ENCODE results near the gene MED12L.

Gene MED12L

DNA sequence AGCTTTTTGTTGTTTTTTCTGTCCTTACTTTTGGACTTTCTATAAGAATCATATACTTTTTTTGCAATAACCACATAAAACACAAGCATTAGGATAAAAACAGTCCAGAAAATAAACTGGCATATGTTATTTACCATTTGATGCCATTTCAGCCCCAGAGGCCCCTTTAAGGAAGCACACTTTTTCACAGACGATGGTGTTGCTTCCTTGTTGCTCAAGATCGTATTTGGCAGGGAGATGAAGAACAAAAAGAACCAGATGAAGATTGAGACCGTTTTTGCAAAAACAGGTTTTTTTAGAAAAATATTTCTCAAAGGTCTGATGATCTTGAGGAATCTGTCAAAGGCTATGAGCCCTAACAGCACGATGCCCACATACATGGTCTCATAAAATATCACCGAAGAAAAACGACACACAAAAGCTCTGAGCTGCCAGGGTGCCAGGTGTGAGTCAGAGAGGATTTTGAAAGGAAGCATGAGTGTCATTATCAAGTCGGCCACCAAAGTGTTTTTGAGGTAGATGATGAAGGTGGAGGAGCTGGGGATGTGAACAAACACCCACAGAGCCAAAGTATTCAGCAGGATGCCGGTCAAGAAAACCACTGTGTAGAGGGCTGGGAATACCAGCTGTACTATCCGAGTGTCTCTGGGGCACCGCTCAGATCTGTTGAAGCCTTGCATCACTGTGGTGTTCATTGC lies 243.0 kb downstream of the MED12L start:
- DNase-seq (ENCODE audit: low read depth), result no peak

DNA sequence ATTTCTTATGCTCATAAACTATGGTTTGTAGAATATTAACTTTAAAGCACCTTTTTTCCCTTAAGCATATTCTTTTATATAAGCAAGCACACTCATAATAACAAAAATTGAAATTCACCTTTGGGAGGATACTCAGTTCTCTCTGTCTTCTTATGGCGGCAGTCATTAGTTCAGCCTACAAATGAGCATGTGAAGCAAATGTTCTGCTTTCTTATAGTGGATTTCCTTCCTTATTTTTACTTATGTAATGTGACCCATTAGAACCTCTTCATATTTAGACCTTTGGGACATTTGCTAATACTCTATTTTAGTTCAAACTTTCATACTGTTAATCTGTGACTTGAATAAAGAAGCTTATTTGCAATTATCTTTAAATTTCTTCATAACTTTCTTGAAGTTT lies 243.9 kb downstream of the MED12L start, which contains the start of gene P2RY13:
TSS of gene P2RY13 (minus strand) at position 187 of the 400 bp plus-strand sequence. CDS start at position 166, 21 bp downstream.
- no peak for DNase-seq (ENCODE audit: low read depth)

- DNase-seq (ENCODE audit: low read depth), result no peak
These were observed 244.9 kb downstream of the MED12L start for GRCh38 chr3:151330379-151330778.

DNA sequence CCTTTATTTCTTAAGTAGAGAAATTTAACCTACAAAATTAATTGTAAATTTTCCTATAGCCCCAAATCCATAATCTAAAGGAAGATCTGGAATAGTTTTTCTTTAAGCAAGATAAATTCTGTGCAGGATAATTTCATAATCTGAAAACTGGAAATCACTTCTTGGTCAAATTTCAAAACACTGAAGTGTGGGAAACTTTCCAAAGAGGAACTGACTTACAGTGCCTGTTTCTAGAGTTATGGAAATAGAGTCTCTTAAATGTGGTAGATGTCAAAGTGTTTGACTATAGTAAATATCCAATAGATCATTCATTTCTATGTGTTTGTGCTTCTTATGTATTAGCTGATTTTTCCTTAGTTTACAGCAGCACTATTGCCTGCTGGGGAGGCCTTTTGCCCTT lies 245.4 kb downstream of the MED12L start:
- DNase-seq (ENCODE audit: low read depth), result no peak

- no peak for DNase-seq (ENCODE audit: low read depth)
These were observed 246.2 kb downstream of the MED12L start for GRCh38 chr3:151331696-151332095.

- no peak for DNase-seq (ENCODE audit: low read depth)
These were observed 260.4 kb downstream of the MED12L start for GRCh38 chr3:151345859-151346258.

- no peak for DNase-seq (ENCODE audit: low read depth)
These were observed 260.8 kb downstream of the MED12L start for GRCh38 chr3:151346292-151346691.

- DNase-seq (ENCODE audit: low read depth), result no peak
These were observed 262.0 kb downstream of the MED12L start for GRCh38 chr3:151347432-151347831.

GRCh38 chr3:151350656-151351055 lies 265.2 kb downstream of the MED12L start:
- DNase-seq (ENCODE audit: low read depth), result no peak

DNA sequence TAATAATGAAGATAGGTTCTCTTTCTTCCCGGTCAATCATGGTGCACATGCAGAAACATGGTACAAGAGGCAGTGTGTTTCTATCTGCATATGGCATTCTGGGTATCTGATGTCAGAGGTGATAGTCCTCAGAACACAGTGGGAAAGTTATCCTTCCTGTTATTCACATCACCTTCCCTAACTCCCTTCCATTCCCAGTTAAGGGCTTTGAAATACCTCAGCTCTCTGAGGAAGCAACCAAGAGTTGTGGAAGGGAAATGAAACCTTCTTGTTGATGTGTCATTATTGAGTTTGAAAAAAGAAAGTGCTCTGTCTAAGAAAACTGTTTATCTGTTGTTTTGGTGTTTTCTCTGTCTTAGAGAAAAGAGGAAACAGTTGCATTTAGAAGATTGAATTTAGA lies 265.8 kb downstream of the MED12L start:
- DNase-seq (ENCODE audit: low read depth), result no peak

DNA sequence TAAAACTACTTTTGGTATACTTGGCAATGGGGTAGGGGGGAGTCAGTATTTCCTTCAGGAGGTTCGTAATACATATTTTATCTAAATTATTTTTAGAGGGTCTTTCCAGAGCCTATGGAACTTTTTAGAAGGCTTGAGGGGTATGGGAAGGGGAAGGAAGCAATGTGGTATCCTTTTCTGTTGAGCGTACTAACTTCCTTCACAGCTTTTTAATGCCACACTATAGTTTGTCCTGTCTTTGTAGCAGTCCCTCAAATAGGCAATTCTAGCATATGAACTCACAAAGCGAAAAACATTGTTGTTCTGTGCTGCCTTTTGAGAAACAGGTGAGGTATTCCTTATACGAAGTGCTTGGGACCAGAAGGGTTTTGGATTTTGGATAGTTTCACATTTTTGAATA lies 266.2 kb downstream of the MED12L start:
- no peak for DNase-seq (ENCODE audit: low read depth)

DNA sequence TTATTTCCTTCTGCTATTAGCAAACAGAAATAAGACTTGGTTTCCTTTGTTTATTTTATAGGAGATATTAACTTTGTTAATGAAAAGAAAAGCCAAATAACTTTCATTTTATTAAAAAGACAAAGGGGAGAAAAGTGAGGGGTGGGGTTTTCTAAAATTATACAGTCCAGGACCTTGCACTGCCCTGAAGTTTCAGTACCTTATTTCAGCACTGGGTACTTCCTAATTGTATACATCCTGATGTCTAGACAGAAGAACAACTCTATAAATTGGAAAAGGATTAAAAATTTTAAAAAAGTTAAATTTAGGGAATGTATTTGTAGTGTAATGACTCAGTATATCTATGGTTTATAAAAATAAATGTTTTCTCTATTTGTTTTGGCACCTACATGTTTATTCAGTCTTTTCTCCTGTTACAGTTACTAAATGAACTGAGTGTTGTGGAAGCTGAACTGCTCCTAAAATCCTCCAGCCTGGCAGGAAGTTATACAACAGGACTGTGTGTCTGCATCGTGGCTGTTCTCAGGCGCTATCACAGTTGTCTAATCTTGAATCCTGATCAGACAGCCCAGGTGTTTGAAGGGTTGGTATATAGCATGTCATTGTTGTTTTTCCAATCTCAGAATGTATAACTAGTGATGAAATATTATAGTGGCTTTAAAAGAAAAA lies 271.5 kb downstream of the MED12L start:
- no peak for DNase-seq (ENCODE audit: low read depth)

- DNase-seq (ENCODE audit: low read depth), result no peak
These were observed 272.0 kb downstream of the MED12L start for GRCh38 chr3:151357463-151357850.

- DNase-seq (ENCODE audit: low read depth), result no peak
These were observed 277.3 kb downstream of the MED12L start for GRCh38 chr3:151362751-151363174.

GRCh38 chr3:151366993-151367392 lies 281.5 kb downstream of the MED12L start:
- no peak for DNase-seq (ENCODE audit: low read depth)

- no peak for DNase-seq (ENCODE audit: low read depth)
These were observed 282.0 kb downstream of the MED12L start for GRCh38 chr3:151367448-151367847.

DNA sequence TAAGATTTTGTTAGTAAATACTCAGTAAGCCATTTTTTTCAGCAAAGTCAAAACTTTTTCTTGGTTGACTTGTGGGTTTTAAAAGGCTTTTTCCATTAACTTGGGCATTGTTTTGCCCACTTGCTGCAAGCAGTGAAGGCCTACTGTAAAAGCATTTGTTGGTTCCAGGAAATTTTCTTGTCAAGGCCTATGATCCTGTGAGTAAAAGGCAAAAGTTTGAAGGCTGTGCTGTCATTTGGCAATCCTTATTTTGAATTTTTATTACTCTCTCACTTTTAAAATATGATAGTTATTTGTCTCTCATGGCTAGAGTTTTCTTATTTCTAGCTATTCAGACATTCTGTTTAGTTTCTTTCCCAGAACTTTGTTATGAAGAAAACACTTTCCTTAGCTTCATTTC lies 286.1 kb downstream of the MED12L start:
- no peak for DNase-seq (ENCODE audit: low read depth)

GRCh38 chr3:151372063-151372820 lies 286.8 kb downstream of the MED12L start:
- no peak for DNase-seq (ENCODE audit: low read depth)

- DNase-seq (ENCODE audit: low read depth), result no peak
These were observed 292.4 kb downstream of the MED12L start for GRCh38 chr3:151377768-151378385.

DNA sequence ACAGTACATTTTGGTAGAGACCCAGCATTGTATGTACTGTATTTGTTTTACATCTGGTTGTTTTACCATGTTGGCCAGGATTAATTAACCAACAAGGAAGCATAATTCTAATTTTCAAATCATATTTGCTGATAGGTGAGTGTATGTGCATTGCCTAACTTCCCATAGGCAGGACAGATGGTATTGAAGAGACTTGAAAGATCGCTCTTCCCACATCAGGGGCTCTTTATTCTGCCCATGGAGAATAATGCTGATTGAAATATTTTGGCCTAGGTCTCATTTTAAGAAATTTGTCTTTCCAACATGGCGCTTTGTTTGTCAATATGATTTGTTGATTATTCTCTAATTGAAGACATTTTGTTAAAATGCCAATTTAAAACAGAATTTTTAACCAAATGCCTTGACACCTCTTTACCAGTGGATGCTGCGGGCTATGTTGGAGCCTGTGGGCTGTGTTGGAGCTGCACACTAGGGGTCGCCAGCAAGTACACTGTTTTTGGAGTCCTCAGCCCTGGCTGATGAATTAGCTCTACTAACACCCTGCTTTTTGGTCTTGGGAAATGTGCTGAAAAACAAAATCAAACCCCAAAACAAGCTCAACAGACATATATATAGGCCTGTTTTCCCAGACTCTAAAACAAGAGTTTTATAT lies 293.7 kb downstream of the MED12L start:
- DNase-seq (ENCODE audit: low read depth), result no peak

GRCh38 chr3:151382671-151383070 lies 297.2 kb downstream of the MED12L start:
- no peak for DNase-seq (ENCODE audit: low read depth)

DNA sequence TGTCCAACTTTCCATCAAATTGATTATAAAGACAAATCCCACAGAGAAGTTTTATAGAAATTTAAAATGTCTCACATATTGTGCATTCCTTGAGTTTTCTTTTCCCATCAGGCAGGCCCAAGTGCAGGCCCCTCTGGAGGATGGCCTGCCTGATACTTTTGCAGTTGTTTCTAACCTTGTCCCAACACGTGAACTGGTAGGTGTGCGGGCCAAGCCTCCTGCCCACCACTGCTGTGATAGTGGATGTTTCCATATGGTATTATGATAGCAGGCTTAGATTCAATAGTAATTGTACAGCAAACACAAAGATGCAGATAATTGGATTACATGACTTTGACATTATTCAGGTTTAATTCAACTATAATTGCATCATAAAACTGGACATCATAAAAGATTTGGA lies 297.6 kb downstream of the MED12L start:
- DNase-seq (ENCODE audit: low read depth), result no peak

Data from CMK (cell line).